IMR-90 (cell line): Measurements from ENCODE around the gene ASTL. TPM values are rescaled to one million over a fixed set of nuclear protein-coding genes. Genes with fewer than 3 reads are reported as not detected.

Experiments
- ATAC-seq: fragments of 200-7000 bp; cut with Tn5 transposase; 2 replicates; pipeline ENCODE4 v1.9.1; 2020; ENCODE audit warnings: low read depth, mild to moderate bottlenecking, moderate library complexity
- BruUV-seq: library from RNA; stranded (reverse); fragments of 400-500 nt; replicated peaks from 2 replicates; lab custom pipeline; 2021; lab: Mats Ljungman, UMichigan
- CTCF ChIA-PET: fragments of 300-600 bp; formaldehyde crosslinking; extraction: SDS; loops from one replicate; lab custom pipeline; 2021; ENCODE audit warnings: antibody characterized with exemption; lab: Yijun Ruan, JAX
- POLR2A ChIA-PET: fragments of 300-600 bp; sonication (Branson Sonifier 250); formaldehyde crosslinking; loops from one replicate; lab custom pipeline; 2022; ENCODE audit warnings: antibody characterized with exemption; ENCODE audit not compliant: unreplicated experiment; lab: Charles Lee
- DNase-seq: peaks from one replicate; pipeline ENCODE4 v3.0.0; 2013
- H2AFZ ChIP-seq: replicated peaks from 2 replicates; pipeline ENCODE3; 2013; ENCODE audit warnings: low read length, mild to moderate bottlenecking; ENCODE audit not compliant: poor library complexity
- H2AK5ac ChIP-seq: 2 replicates; pipeline ENCODE4 v1.6.1; 2013; ENCODE audit warnings: low read depth, low read length, inconsistent platforms
- H2AK9ac ChIP-seq: replicated peaks from 2 replicates; pipeline ENCODE3; 2013; ENCODE audit warnings: mild to moderate bottlenecking, low read depth, low read length, moderate library complexity; ENCODE audit not compliant: poor library complexity
- H2BK120ac ChIP-seq: 2 replicates; pipeline ENCODE4 v1.6.1; 2013; ENCODE audit warnings: low read depth, low read length, inconsistent platforms
- H2BK15ac ChIP-seq: 3 replicates; pipeline ENCODE4 v1.6.1; 2013; ENCODE audit warnings: low read depth, low read length, inconsistent platforms
- H2BK20ac ChIP-seq: 2 replicates; pipeline ENCODE4 v1.6.1; 2013; ENCODE audit warnings: low read depth, mild to moderate bottlenecking, inconsistent platforms, low read length, moderate library complexity
- H2BK5ac ChIP-seq: 2 replicates; pipeline ENCODE4 v1.6.1; 2013; ENCODE audit warnings: mild to moderate bottlenecking, low read depth, low read length, inconsistent platforms; ENCODE audit not compliant: poor library complexity, severe bottlenecking
- H3K14ac ChIP-seq: replicated peaks from 2 replicates; pipeline ENCODE4 v1.6.1; 2013; ENCODE audit warnings: low read depth, low read length, inconsistent platforms
- H3K18ac ChIP-seq: 2 replicates; pipeline ENCODE4 v1.6.1; 2013; ENCODE audit warnings: low read depth, low read length, control low read depth
- H3K23ac ChIP-seq: 2 replicates; pipeline ENCODE4 v1.6.1; 2013; ENCODE audit warnings: low read depth, low read length, inconsistent platforms
- H3K27ac ChIP-seq: 2 replicates; pipeline ENCODE4 v1.5.1; 2013; ENCODE audit warnings: mild to moderate bottlenecking, control low read depth, low read length; ENCODE audit not compliant: insufficient read depth
- H3K27me3 ChIP-seq: 2 replicates; pipeline ENCODE4 v1.6.1; 2013; ENCODE audit warnings: low read length; ENCODE audit not compliant: control insufficient read depth, insufficient read depth
- H3K36me3 ChIP-seq: 2 replicates; pipeline ENCODE4 v1.6.1; 2013; ENCODE audit warnings: low read length, mixed read lengths; ENCODE audit not compliant: control insufficient read depth, insufficient read depth
- H3K4ac ChIP-seq: 2 replicates; pipeline ENCODE4 v1.6.1; 2013; ENCODE audit warnings: low read depth, low read length, inconsistent platforms
- H3K4me1 ChIP-seq: 2 replicates; pipeline ENCODE4 v1.6.1; 2013; ENCODE audit warnings: low read length, mixed read lengths; ENCODE audit not compliant: control insufficient read depth, insufficient read depth
- H3K4me2 ChIP-seq: 2 replicates; pipeline ENCODE4 v1.6.1; 2013; ENCODE audit warnings: low read depth, mild to moderate bottlenecking, control low read depth, low read length, moderate library complexity
- H3K4me3 ChIP-seq: 2 replicates; pipeline ENCODE4 v1.5.1; 2013; ENCODE audit warnings: low read depth, mild to moderate bottlenecking, control low read depth, low read length, moderate library complexity; ENCODE audit not compliant: insufficient read depth
- H3K56ac ChIP-seq: 2 replicates; pipeline ENCODE4 v1.6.1; 2013; ENCODE audit warnings: low read length, inconsistent platforms; ENCODE audit not compliant: insufficient read depth; ENCODE audit errors: extremely low read depth
- H3K79me1 ChIP-seq, 2 experiments: 2 replicates each; pipeline ENCODE4 v1.6.1; 2013; ENCODE audit warnings: low read length in 2 of 2, inconsistent platforms in 1 of 2, low read depth in 1 of 2
- H3K9ac ChIP-seq: 2 replicates; pipeline ENCODE4 v1.6.1; 2013; ENCODE audit warnings: low read depth, low read length, control low read depth
- H3K9me1 ChIP-seq: 2 replicates; pipeline ENCODE4 v1.6.1; 2013; ENCODE audit warnings: low read length, inconsistent platforms; ENCODE audit not compliant: insufficient read depth
- H3K9me3 ChIP-seq: 2 replicates; pipeline ENCODE4 v1.6.1; 2013; ENCODE audit warnings: low read length; ENCODE audit not compliant: control insufficient read depth, insufficient read depth
- H4K20me1 ChIP-seq: 2 replicates; pipeline ENCODE4 v1.6.1; 2013; ENCODE audit warnings: low read length, inconsistent platforms; ENCODE audit not compliant: insufficient read depth
- H4K5ac ChIP-seq: 2 replicates; pipeline ENCODE4 v1.6.1; 2013; ENCODE audit warnings: mild to moderate bottlenecking, low read depth, low read length, control low read depth
- H4K8ac ChIP-seq, 2 experiments: 2 replicates each; pipeline ENCODE4 v1.6.1; 2013; ENCODE audit warnings: low read depth in 2 of 2, low read length in 2 of 2, control low read depth in 1 of 2, inconsistent platforms in 1 of 2
- H4K91ac ChIP-seq: 2 replicates; pipeline ENCODE4 v1.6.1; 2013; ENCODE audit warnings: low read depth, low read length, inconsistent platforms; ENCODE audit not compliant: insufficient read depth
- BHLHE40 ChIP-seq: fragments of 150-350 bp; IDR thresholded peaks from 2 replicates; pipeline ENCODE4 v1.6.1; 2016; ENCODE audit warnings: mild to moderate bottlenecking, low read depth, low read length
- CEBPB ChIP-seq: IDR thresholded peaks from 2 replicates; pipeline ENCODE4 v1.6.1; 2012; ENCODE audit warnings: low read depth, low read length, improper control_type of control experiment
- CHD1 ChIP-seq: IDR thresholded peaks from 2 replicates; pipeline ENCODE4 v1.6.1; 2012; ENCODE audit warnings: low read depth, low read length, improper control_type of control experiment
- CTCF ChIP-seq: conservative IDR thresholded peaks from 2 replicates; pipeline ENCODE4 v1.5.1; 2012; ENCODE audit warnings: mild to moderate bottlenecking, low read depth, low read length, improper control_type of control experiment
- ELK1 ChIP-seq: fragments of 150-350 bp; IDR thresholded peaks from 2 replicates; pipeline ENCODE4 v1.6.1; 2016; ENCODE audit warnings: low read depth, mild to moderate bottlenecking, low read length, moderate library complexity, borderline replicate concordance
- FOS ChIP-seq: fragments of 150-350 bp; IDR thresholded peaks from 2 replicates; pipeline ENCODE4 v1.6.1; 2016; ENCODE audit warnings: low read depth, low read length
- MAFK ChIP-seq: IDR thresholded peaks from 2 replicates; pipeline ENCODE4 v1.6.1; 2012; ENCODE audit warnings: low read depth, low read length, improper control_type of control experiment
- MAZ ChIP-seq: IDR thresholded peaks from 2 replicates; pipeline ENCODE4 v1.6.1; 2012; ENCODE audit warnings: low read depth, mild to moderate bottlenecking, low read length, improper control_type of control experiment, moderate library complexity, borderline replicate concordance
- MXI1 ChIP-seq: IDR thresholded peaks from 2 replicates; pipeline ENCODE4 v1.6.1; 2012; ENCODE audit warnings: low read depth, mild to moderate bottlenecking, low read length, moderate library complexity, borderline replicate concordance
- NFE2L2 ChIP-seq: fragments of 150-350 bp; IDR thresholded peaks from 2 replicates; pipeline ENCODE4 v1.6.1; 2016; ENCODE audit warnings: low read depth, mild to moderate bottlenecking, low read length
- POLR2A ChIP-seq: IDR thresholded peaks from 2 replicates; pipeline ENCODE4 v1.6.1; 2012; ENCODE audit warnings: mild to moderate bottlenecking, low read depth, low read length
- RAD21 ChIP-seq: IDR thresholded peaks from 2 replicates; pipeline ENCODE4 v1.6.1; 2012; ENCODE audit warnings: low read length, improper control_type of control experiment
- RCOR1 ChIP-seq: IDR thresholded peaks from 2 replicates; pipeline ENCODE4 v1.6.1; 2012; ENCODE audit warnings: mild to moderate bottlenecking, low read length, improper control_type of control experiment; ENCODE audit not compliant: insufficient replicate concordance
- RFX5 ChIP-seq: IDR thresholded peaks from 2 replicates; pipeline ENCODE4 v1.8.0; 2012; ENCODE audit warnings: low read depth, mild to moderate bottlenecking, low read length, moderate library complexity
- SMC3 ChIP-seq: fragments of 150-350 bp; IDR thresholded peaks from 2 replicates; pipeline ENCODE4 v1.6.1; 2016; ENCODE audit warnings: low read depth, mild to moderate bottlenecking, antibody characterized with exemption, low read length, moderate library complexity
- USF2 ChIP-seq: fragments of 150-350 bp; IDR thresholded peaks from 2 replicates; pipeline ENCODE4 v1.6.1; 2017; ENCODE audit warnings: mild to moderate bottlenecking, antibody characterized with exemption, low read length, low read depth
- WGBS, 2 experiments: methylation state at CpG; one replicate each; pipeline versions ENCODE4 v1.1.5 to v1.1.7; 2013; ENCODE audit warnings: missing lambda C conversion rate in 2 of 2; ENCODE audit not compliant: insufficient read length in 1 of 2; ENCODE audit errors: extremely low coverage in 2 of 2; 5-methylcytosine and 5-hydroxymethylcytosine counted together
- dilution Hi-C: fragments of 300-500 bp; cut with HindIII; formaldehyde crosslinking; loops from one replicate; pipeline ENCODE4 v1.14.3; 2018; ENCODE audit warnings: low sequenced_read_pairs; ENCODE audit not compliant: unreplicated experiment
- in situ Hi-C: fragments of 300-500 bp; cut with MboI; formaldehyde crosslinking; loops from 3 replicates; pipeline ENCODE4 v1.14.3; 2019; ENCODE audit warnings: low sequenced_read_pairs, inconsistent platforms, mixed read lengths
- intact Hi-C: fragments of 100-400 bp; cut with micrococcal nuclease; formaldehyde crosslinking; loops from 2 replicates; pipeline ENCODE4 v1.10.0; 2022
- polyA plus RNA-seq, 3 experiments: library from polyadenylated mRNA; depleted of rRNA; stranded (reverse); fragments of >200 nt; gene quantifications; 2 replicates each; pipeline ENCODE4 v1.2.3, GENCODE V29; 2012; ENCODE audit warnings: low replicate concordance in 1 of 3
- total RNA-seq: library from RNA; depleted of rRNA; stranded (reverse); fragments of >200 nt; gene quantifications from 2 replicates; pipeline ENCODE4 v1.2.3, GENCODE V29; 2012

The ASTL gene
- total and polyA plus RNA-seq, 2 of the 4 experiments (the other 2 are of a cell fraction), result not detected

- H3K56ac ChIP-seq, result no peak overlapping the region
- dilution Hi-C loops, result no loop called here
- peaks cover 10% of the 10 kb centered on the region for H3K9me3 ChIP-seq
- no peak overlapping the region for H3K9ac ChIP-seq
- no peak overlapping the region for H4K8ac ChIP-seq
- no peak overlapping the region for H2BK5ac ChIP-seq
- DNase-seq (no peak), ATAC-seq (no peak)
- H3K36me3 ChIP-seq, result no peaks in the 10 kb centered on the region
- no peak for TF ChIP-seq USF2
- no peak for TF ChIP-seq RAD21
- TF ChIP-seq POLR2A, result no peak
- no peak for TF ChIP-seq CEBPB
- no peak for TF ChIP-seq CTCF
- TF ChIP-seq MAFK, result no peak
- no peak for TF ChIP-seq MAZ
- TF ChIP-seq RCOR1, result no peak
- TF ChIP-seq SMC3, result no peak
- no peak for TF ChIP-seq MXI1
- TF ChIP-seq BHLHE40, result no peak
- no peak for TF ChIP-seq FOS
- no peak for TF ChIP-seq RFX5
- TF ChIP-seq ELK1, result no peak
- TF ChIP-seq NFE2L2, result no peak
- TF ChIP-seq CHD1, result no peak
- no peaks in the 10 kb centered on the region; the same call in 1 of the 2 replicates for H3K4me1 ChIP-seq
- H3K4me3 ChIP-seq, result no peak overlapping the region
- CTCF ChIA-PET, result no interaction called here
- no peak overlapping the region for H4K91ac ChIP-seq
- no peak overlapping the region for H4K5ac ChIP-seq
- no peak overlapping the region for H3K4ac ChIP-seq
- no CpG with 5 or more reads among the region's 3 CpGs for WGBS, 2 experiments
- H3K79me1 ChIP-seq, result no peaks in the 10 kb centered on the region
- H2BK15ac ChIP-seq, result no peak overlapping the region
- POLR2A ChIA-PET, result no interaction called here
- H3K27ac ChIP-seq, result no peak overlapping the region
- peaks cover 71% of the 10 kb centered on the region for H3K27me3 ChIP-seq
- no TSS peak for BruUV-seq
- no peak overlapping the region for H3K18ac ChIP-seq
- H2AK5ac ChIP-seq, result no peak overlapping the region
- no peak overlapping the region for H3K14ac ChIP-seq
- no peak overlapping the region for H2AK9ac ChIP-seq
- no peak overlapping the region for H3K4me2 ChIP-seq
- H4K20me1 ChIP-seq, result no peaks in the 10 kb centered on the region
- no peak overlapping the region for H3K23ac ChIP-seq
- no peak overlapping the region for H2AFZ ChIP-seq
- intact Hi-C loops, result no loop called here
- H3K9me1 ChIP-seq, result no peaks in the 10 kb centered on the region
- H2BK120ac ChIP-seq, result no peak overlapping the region
- in situ Hi-C loops, result loop anchor here (25.0 kb wide), 1 partner anchor 98 kb away; no protein-coding TSS in a partner anchor
- H2BK20ac ChIP-seq, result no peak overlapping the region
These were observed 28.3 kb downstream of the ASTL start for GRCh38 chr2:96109931-96110511.
